Ishikawa (cell line): Measurements from ENCODE around the gene LCN1.

Experiments used
- CEBPB ChIP-seq: IDR thresholded peaks from 2 replicates; pipeline ENCODE4 v1.6.1; 2012
- CREB1 ChIP-seq: IDR thresholded peaks from 2 replicates; pipeline ENCODE4 v1.6.1; 2012; ENCODE audit warnings: low read depth
- EGR1 ChIP-seq: IDR thresholded peaks from 2 replicates; pipeline ENCODE4 v1.6.1; 2012
- EP300 ChIP-seq: IDR thresholded peaks from 2 replicates; pipeline ENCODE4 v1.6.1; 2012; ENCODE audit warnings: borderline replicate concordance
- FOXM1 ChIP-seq: IDR thresholded peaks from 2 replicates; pipeline ENCODE4 v1.6.1; 2012; ENCODE audit warnings: low read depth, borderline replicate concordance
- NFIC ChIP-seq: IDR thresholded peaks from 2 replicates; pipeline ENCODE4 v1.6.1; 2012
- RAD21 ChIP-seq: IDR thresholded peaks from 2 replicates; pipeline ENCODE4 v1.6.1; 2012; ENCODE audit warnings: low read depth
- TAF1 ChIP-seq: IDR thresholded peaks from 2 replicates; pipeline ENCODE4 v1.6.1; 2012; ENCODE audit warnings: low read depth, mild to moderate bottlenecking
- TCF12 ChIP-seq: IDR thresholded peaks from 2 replicates; pipeline ENCODE4 v1.6.1; 2012; ENCODE audit warnings: low read depth
- TEAD4 ChIP-seq: IDR thresholded peaks from 2 replicates; pipeline ENCODE4 v1.6.1; 2012
- YY1 ChIP-seq: IDR thresholded peaks from 2 replicates; pipeline ENCODE4 v1.6.1; 2012; ENCODE audit warnings: low read depth
- ZBTB7A ChIP-seq: IDR thresholded peaks from 2 replicates; pipeline ENCODE4 v1.6.1; 2012; ENCODE audit warnings: low read depth
- TF ChIP-seq, protein P1 (sequence below): IDR thresholded peaks from 2 replicates; pipeline ENCODE4 v1.6.1; 2012; ENCODE audit warnings: low read depth, mild to moderate bottlenecking
- TF ChIP-seq, protein P2 (sequence below): IDR thresholded peaks from 2 replicates; pipeline ENCODE4 v1.6.1; 2012
- TF ChIP-seq, protein P3 (sequence below): IDR thresholded peaks from 2 replicates; pipeline ENCODE4 v1.6.1; 2012

The LCN1 gene

DNA sequence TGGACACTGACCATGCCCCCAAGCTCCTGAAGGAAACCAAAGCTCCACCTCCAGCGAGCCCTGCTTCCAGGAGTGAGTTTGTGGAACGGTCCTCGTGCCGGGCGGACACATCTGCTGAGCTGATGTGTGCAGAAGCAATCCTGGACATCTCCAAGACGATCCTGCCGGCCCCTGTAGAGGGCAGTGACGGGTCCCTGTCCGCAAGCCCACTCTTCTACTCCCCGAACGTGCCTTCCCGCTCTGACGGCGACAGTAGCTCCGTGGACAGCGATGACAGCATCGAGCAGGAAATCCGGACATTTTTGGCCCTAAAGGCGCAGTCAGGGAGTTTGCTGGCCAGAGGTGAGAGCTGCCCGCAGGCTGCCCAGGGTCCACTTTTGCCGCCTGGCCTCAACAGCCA, 35.4 kb upstream of the LCN1 start:
- TF ChIP-seq, protein P1, sequence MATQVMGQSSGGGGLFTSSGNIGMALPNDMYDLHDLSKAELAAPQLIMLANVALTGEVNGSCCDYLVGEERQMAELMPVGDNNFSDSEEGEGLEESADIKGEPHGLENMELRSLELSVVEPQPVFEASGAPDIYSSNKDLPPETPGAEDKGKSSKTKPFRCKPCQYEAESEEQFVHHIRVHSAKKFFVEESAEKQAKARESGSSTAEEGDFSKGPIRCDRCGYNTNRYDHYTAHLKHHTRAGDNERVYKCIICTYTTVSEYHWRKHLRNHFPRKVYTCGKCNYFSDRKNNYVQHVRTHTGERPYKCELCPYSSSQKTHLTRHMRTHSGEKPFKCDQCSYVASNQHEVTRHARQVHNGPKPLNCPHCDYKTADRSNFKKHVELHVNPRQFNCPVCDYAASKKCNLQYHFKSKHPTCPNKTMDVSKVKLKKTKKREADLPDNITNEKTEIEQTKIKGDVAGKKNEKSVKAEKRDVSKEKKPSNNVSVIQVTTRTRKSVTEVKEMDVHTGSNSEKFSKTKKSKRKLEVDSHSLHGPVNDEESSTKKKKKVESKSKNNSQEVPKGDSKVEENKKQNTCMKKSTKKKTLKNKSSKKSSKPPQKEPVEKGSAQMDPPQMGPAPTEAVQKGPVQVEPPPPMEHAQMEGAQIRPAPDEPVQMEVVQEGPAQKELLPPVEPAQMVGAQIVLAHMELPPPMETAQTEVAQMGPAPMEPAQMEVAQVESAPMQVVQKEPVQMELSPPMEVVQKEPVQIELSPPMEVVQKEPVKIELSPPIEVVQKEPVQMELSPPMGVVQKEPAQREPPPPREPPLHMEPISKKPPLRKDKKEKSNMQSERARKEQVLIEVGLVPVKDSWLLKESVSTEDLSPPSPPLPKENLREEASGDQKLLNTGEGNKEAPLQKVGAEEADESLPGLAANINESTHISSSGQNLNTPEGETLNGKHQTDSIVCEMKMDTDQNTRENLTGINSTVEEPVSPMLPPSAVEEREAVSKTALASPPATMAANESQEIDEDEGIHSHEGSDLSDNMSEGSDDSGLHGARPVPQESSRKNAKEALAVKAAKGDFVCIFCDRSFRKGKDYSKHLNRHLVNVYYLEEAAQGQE, result no peak
- TF ChIP-seq YY1 (no peak), EP300 (no peak), RAD21 (no peak), CEBPB (no peak), CREB1 (no peak), TCF12 (no peak), ZBTB7A (no peak), EGR1 (no peak), NFIC (no peak)
- TF ChIP-seq, protein P2, sequence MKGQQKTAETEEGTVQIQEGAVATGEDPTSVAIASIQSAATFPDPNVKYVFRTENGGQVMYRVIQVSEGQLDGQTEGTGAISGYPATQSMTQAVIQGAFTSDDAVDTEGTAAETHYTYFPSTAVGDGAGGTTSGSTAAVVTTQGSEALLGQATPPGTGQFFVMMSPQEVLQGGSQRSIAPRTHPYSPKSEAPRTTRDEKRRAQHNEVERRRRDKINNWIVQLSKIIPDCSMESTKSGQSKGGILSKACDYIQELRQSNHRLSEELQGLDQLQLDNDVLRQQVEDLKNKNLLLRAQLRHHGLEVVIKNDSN, result no peak

DNA sequence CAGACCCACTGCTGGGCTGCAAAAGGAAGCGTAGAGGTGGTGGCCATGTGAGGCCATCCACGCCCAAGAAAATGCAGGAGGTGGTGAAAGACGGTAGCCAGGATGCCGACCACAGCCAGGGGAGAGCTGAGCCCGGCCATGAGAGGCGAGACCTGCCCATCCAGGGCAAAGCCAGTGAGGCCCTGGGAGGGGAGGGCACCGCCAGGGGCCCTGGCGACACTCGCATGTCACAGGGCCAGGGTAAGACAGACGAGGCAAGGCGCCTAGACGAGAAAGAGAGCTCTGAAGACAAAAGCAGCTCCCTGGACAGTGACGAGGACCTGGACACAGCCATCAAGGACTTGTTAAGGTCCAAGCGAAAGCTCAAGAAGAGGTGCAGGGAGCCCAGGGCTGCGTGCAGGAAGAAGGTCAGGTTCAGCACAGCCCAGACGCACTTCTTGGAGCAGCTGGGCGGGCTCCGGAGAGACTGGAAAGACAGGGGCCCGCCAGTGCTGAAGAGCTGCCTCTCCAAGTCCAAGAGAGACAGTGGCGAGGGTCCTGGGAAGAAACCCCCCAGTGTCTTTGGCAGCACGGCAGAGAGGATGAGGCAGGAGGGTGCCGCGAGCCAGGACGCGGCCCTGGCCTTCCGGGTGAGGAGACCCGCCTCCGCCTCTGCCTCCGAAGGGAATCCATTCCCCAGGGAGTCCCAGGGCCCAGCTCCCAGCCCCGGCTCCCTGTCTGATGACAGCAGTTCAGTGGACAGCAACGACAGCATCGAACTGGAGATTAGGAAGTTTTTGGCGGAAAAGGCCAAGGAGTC, 34.8 kb upstream of the LCN1 start:
- TF ChIP-seq EP300, result no peak
- TF ChIP-seq ZBTB7A, result no peak
- TF ChIP-seq, protein P3, sequence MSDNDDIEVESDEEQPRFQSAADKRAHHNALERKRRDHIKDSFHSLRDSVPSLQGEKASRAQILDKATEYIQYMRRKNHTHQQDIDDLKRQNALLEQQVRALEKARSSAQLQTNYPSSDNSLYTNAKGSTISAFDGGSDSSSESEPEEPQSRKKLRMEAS, result no peak
- no peak for TF ChIP-seq YY1
- TF ChIP-seq CREB1, result no peak
- TF ChIP-seq CEBPB, result no peak
- no peak for TF ChIP-seq NFIC
- TF ChIP-seq RAD21, result no peak
- TF ChIP-seq TCF12, result no peak
- TF ChIP-seq, protein P1, result no peak
- no peak for TF ChIP-seq TEAD4
- TF ChIP-seq, protein P2, result no peak
- TF ChIP-seq EGR1, result no peak
- no peak for TF ChIP-seq TAF1
- TF ChIP-seq FOXM1, result no peak

DNA sequence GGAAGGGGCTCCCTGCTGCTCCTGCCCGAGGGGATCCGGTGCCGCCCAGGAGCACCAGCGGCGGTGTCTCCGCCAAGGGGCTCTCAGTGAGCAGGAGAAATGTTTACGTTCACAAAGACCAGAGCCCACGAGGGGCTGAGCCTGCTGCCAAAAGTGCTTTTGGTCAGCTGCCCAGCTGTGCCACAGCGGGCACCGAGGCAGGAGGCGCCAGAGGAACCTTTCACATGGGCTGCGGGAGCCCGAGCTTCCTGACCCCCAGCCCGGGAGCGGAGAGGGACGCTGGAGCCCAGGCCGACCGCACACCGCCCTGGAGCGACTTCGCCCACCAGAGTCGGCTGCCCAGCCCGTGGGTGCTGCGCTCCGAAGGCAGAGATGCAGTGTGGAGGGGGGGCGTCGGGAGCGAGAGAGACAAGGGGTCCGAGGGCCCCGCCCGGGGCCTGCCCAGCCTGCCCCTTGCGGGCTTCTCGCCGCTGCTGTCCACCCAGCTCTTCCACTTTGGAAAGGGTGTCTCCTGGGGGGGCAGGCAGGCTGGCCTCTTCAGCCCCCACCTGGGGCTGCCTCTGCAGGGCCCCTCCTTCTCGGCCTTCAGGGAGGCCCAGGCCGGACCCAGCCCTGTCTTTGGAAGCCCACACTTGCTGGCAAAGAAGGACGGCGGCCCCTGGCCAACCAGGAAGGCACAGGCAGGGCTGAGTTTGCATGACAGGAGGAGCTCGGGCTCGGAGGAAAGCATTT, 33.8 kb upstream of the LCN1 start:
- TF ChIP-seq, protein P3, result no peak
- TF ChIP-seq CEBPB (no peak), CREB1 (no peak), TCF12 (no peak), TAF1 (no peak), YY1 (no peak), TEAD4 (no peak), EGR1 (no peak), ZBTB7A (no peak), FOXM1 (no peak), NFIC (no peak), EP300 (no peak), RAD21 (no peak)
- TF ChIP-seq, protein P1, result no peak
- TF ChIP-seq, protein P2, result no peak
